ACC112 (cell line): ENCODE results near the gene PRKCE.
A peak's percentile ranks its signal among the peaks of the same experiment; 100 is the strongest.

Experiments used
- H2AFZ ChIP-seq: fragments of 200-600 bp; sonication (generic); one replicate; pipeline ENCODE4 v1.6.0; 2017; ENCODE audit warnings: antibody characterized with exemption, low read length; ENCODE audit not compliant: unreplicated experiment
- H3K27ac ChIP-seq: fragments of 200-600 bp; sonication (generic); 2 replicates; pipeline ENCODE4 v1.5.1; 2014; ENCODE audit warnings: low read depth, mild to moderate bottlenecking, antibody characterized with exemption, low read length, moderate library complexity
- H3K27me3 ChIP-seq: fragments of 200-600 bp; sonication (generic); 2 replicates; pipeline ENCODE4 v1.6.1; 2014; ENCODE audit warnings: mild to moderate bottlenecking, antibody characterized with exemption, low read length, moderate library complexity, mixed read lengths; ENCODE audit not compliant: insufficient read depth
- H3K36me3 ChIP-seq: fragments of 200-600 bp; sonication (generic); 2 replicates; pipeline ENCODE4 v1.6.1; 2016; ENCODE audit warnings: mild to moderate bottlenecking, antibody characterized with exemption, low read length, moderate library complexity, mixed read lengths; ENCODE audit not compliant: insufficient read depth
- H3K4me1 ChIP-seq: fragments of 200-600 bp; sonication (generic); one replicate; pipeline ENCODE4 v1.6.1; 2016; ENCODE audit warnings: low read length, mixed read lengths; ENCODE audit not compliant: insufficient read depth, unreplicated experiment, control insufficient read depth
- H3K4me3 ChIP-seq: fragments of 200-600 bp; sonication (generic); 2 replicates; pipeline ENCODE4 v1.5.1; 2014; ENCODE audit warnings: mild to moderate bottlenecking, low read depth, low read length
- H3K79me2 ChIP-seq: fragments of 200-600 bp; sonication (generic); one replicate; pipeline ENCODE4 v1.6.0; 2016; ENCODE audit warnings: low read length; ENCODE audit not compliant: control insufficient read depth, unreplicated experiment, insufficient read depth

Gene PRKCE

GRCh38 chr2:45649462-45649857 is 2.0 kb upstream of the PRKCE start:
- H3K79me2 ChIP-seq = peaks cover 27% of the 10 kb centered on the region
- no peaks in the 10 kb centered on the region for H3K27me3 ChIP-seq
- peak overlapping the region; percentile 19 for H2AFZ ChIP-seq
- peaks cover 19% of the 10 kb centered on the region for H3K4me1 ChIP-seq
- H3K4me3 ChIP-seq = peak overlapping the region; percentile 97
- no peaks in the 10 kb centered on the region for H3K36me3 ChIP-seq
- no peak overlapping the region for H3K27ac ChIP-seq

GRCh38 chr2:45649858-45650811 is 1.3 kb upstream of the PRKCE start:
- Histone ChIP-seq H3K36me3 (no peaks in the 10 kb centered on the region), H3K4me1 (peaks cover 20% of the 10 kb centered on the region), H3K4me3 (peak overlapping the region; percentile 97), H3K79me2 (peaks cover 33% of the 10 kb centered on the region), H3K27me3 (no peaks in the 10 kb centered on the region), H2AFZ (peak overlapping the region; percentile 96), H3K27ac (peak overlapping the region; percentile 71)

- Histone ChIP-seq H3K4me3 (peak overlapping the region; percentile 97), H2AFZ (peak overlapping the region; percentile 96), H3K36me3 (no peaks in the 10 kb centered on the region), H3K27me3 (no peaks in the 10 kb centered on the region), H3K27ac (peak overlapping the region; percentile 71), H3K79me2 (peaks cover 36% of the 10 kb centered on the region), H3K4me1 (peaks cover 20% of the 10 kb centered on the region)
These were observed 542 bp upstream of the PRKCE start for GRCh38 chr2:45650851-45651414.

- Histone ChIP-seq H2AFZ (peak overlapping the region; percentile 19), H3K27ac (no peak overlapping the region; the same call in 1 of the 2 replicates), H3K4me1 (peaks cover 20% of the 10 kb centered on the region), H3K79me2 (peaks cover 36% of the 10 kb centered on the region), H3K27me3 (no peaks in the 10 kb centered on the region), H3K36me3 (no peaks in the 10 kb centered on the region), H3K4me3 (peak overlapping the region; percentile 97)
These were observed 886 bp downstream of the PRKCE start for GRCh38 chr2:45652090-45653031.

- no peaks in the 10 kb centered on the region for H3K36me3 ChIP-seq
- peaks cover 45% of the 10 kb centered on the region for H3K79me2 ChIP-seq
- no peaks in the 10 kb centered on the region for H3K27me3 ChIP-seq
- no peak overlapping the region for H3K27ac ChIP-seq
- H3K4me3 ChIP-seq = peak overlapping the region; percentile 97
- peak overlapping the region; percentile 19 for H2AFZ ChIP-seq
- peaks cover 17% of the 10 kb centered on the region for H3K4me1 ChIP-seq
These were observed 1.8 kb downstream of the PRKCE start for GRCh38 chr2:45653122-45653913.

GRCh38 chr2:45654250-45654649 is 2.8 kb downstream of the PRKCE start:
- no peak overlapping the region for H2AFZ ChIP-seq
- no peaks in the 10 kb centered on the region for H3K27me3 ChIP-seq
- no peak overlapping the region for H3K27ac ChIP-seq
- H3K4me1 ChIP-seq = peaks cover 13% of the 10 kb centered on the region
- peaks cover 52% of the 10 kb centered on the region for H3K79me2 ChIP-seq
- H3K36me3 ChIP-seq = no peaks in the 10 kb centered on the region
- H3K4me3 ChIP-seq = no peak overlapping the region

GRCh38 chr2:45661828-45662227 is 10.4 kb downstream of the PRKCE start:
- Histone ChIP-seq H3K4me3 (no peak overlapping the region), H2AFZ (no peak overlapping the region), H3K27ac (no peak overlapping the region), H3K27me3 (no peaks in the 10 kb centered on the region), H3K4me1 (no peaks in the 10 kb centered on the region), H3K79me2 (peaks cover 22% of the 10 kb centered on the region), H3K36me3 (no peaks in the 10 kb centered on the region)

GRCh38 chr2:45664635-45665261 is 13.3 kb downstream of the PRKCE start:
- Histone ChIP-seq H3K4me1 (peaks cover 12% of the 10 kb centered on the region), H2AFZ (no peak overlapping the region), H3K27me3 (no peaks in the 10 kb centered on the region), H3K4me3 (no peak overlapping the region), H3K36me3 (no peaks in the 10 kb centered on the region), H3K79me2 (peaks cover 8% of the 10 kb centered on the region), H3K27ac (no peak overlapping the region)

GRCh38 chr2:45668509-45668908 is 17.0 kb downstream of the PRKCE start:
- H2AFZ ChIP-seq = peak overlapping the region; percentile 81
- no peaks in the 10 kb centered on the region for H3K36me3 ChIP-seq
- H3K4me3 ChIP-seq = no peak overlapping the region
- H3K4me1 ChIP-seq = peaks cover 12% of the 10 kb centered on the region
- 0 out of 2 replicates have a peak overlapping the region, but pooled peaks have one; percentile 3 for H3K27ac ChIP-seq
- no peaks in the 10 kb centered on the region for H3K27me3 ChIP-seq
- peaks cover 5% of the 10 kb centered on the region for H3K79me2 ChIP-seq
